Epithelial cell of esophagus (primary cell): ENCODE data around the gene PTCD3.

Source experiments
- DNase-seq: peaks from one replicate; pipeline ENCODE4 v3.0.0; 2010; ENCODE audit warnings: low read depth
- H3K4me3 ChIP-seq: 2 replicates; pipeline ENCODE4 v1.5.1; 2011; ENCODE audit warnings: mild to moderate bottlenecking, low read length, control low read depth
- CTCF ChIP-seq: IDR thresholded peaks from 2 replicates; pipeline ENCODE4 v1.5.1; 2011; ENCODE audit warnings: low read depth, mild to moderate bottlenecking, low read length, control low read depth, inconsistent platforms; ENCODE audit not compliant: insufficient read depth; ENCODE audit errors: missing control alignments

PTCD3 gene

GRCh38 chr2:86185517-86186212, 79.6 kb downstream of the PTCD3 start:
- H3K4me3 ChIP-seq, result no peak overlapping the region
- DNase-seq, result no peak
- TF ChIP-seq CTCF, result no peak

- H3K4me3 ChIP-seq, result no peak overlapping the region
- no peak for DNase-seq
- TF ChIP-seq CTCF, result no peak
Observed at GRCh38 chr2:86186431-86186830, 80.4 kb downstream of the PTCD3 start.

- H3K4me3 ChIP-seq, result no peak overlapping the region
- DNase-seq, result no peak
- TF ChIP-seq CTCF, result no peak
Observed at GRCh38 chr2:86189782-86190416, 83.9 kb downstream of the PTCD3 start.
